H1 (cell line): Measurements from ENCODE around the gene FHAD1. TPM values are rescaled to one million over a fixed set of nuclear protein-coding genes. Genes with fewer than 3 reads are reported as not detected.

Experiments
- CEBPB ChIP-seq: IDR thresholded peaks from 2 replicates; pipeline ENCODE4 v1.6.1; 2012; ENCODE audit warnings: low read depth, low read length
- CTBP2 ChIP-seq: IDR thresholded peaks from 2 replicates; pipeline ENCODE4 v1.7.0; 2011; ENCODE audit warnings: borderline replicate concordance, mild to moderate bottlenecking, moderate library complexity, mixed read lengths, low read length; ENCODE audit not compliant: insufficient read depth, insufficient read length
- MAX ChIP-seq: IDR thresholded peaks from 2 replicates; pipeline ENCODE4 v1.6.1; 2012; ENCODE audit warnings: inconsistent platforms
- POLR2AphosphoS5 ChIP-seq: IDR thresholded peaks from 2 replicates; pipeline ENCODE4 v1.6.1; 2011; ENCODE audit warnings: low read depth, low read length
- SIRT6 ChIP-seq: IDR thresholded peaks from one replicate; pipeline ENCODE4 v1.7.1; 2012; ENCODE audit warnings: low read length, inconsistent platforms
- SIX5 ChIP-seq: IDR thresholded peaks from 2 replicates; pipeline ENCODE4 v1.6.1; 2011; ENCODE audit warnings: mild to moderate bottlenecking, low read depth, low read length
- YY1 ChIP-seq: IDR thresholded peaks from 2 replicates; pipeline ENCODE4 v1.6.1; 2011; ENCODE audit warnings: low read depth, mild to moderate bottlenecking, low read length
- polyA plus RNA-seq, 7 experiments: library from polyadenylated mRNA; depleted of rRNA in 3 of 7; stranded (reverse) in 5 of 7; unstranded in 2 of 7; fragments of >200 nt in 5 of 7; fragments of 200-250 nt in 2 of 7; gene quantifications; 1 replicate in 5 of 7; 2 replicates in 1 of 7; 4 replicates in 1 of 7; pipeline versions ENCODE4 v1.2.1 to v1.2.3, GENCODE V29; 2011 to 2013; ENCODE audit warnings: missing spikeins in 2 of 7, mixed read lengths in 2 of 7
- total RNA-seq: library from RNA; stranded (reverse); fragmentation: NEBNext Ultra II Directional; extraction: Animal tissue kit (Norgen Biotek cat#: 25700); gene quantifications from 2 replicates; pipeline ENCODE4 v1.2.1, GENCODE V29; 2021

The FHAD1 gene
- total and polyA plus RNA-seq, 2 of the 8 experiments (the other 6 are each of a cell fraction or from before 2014, with no cell fraction given), result 0.39 to 0.69 TPM

GRCh38 chr1:15430787-15431570, 184.0 kb downstream of the FHAD1 start (continued):
- TF ChIP-seq POLR2AphosphoS5, result no peak
- no peak for TF ChIP-seq CTBP2
- TF ChIP-seq SIRT6, result no peak
- no peak for TF ChIP-seq YY1
- no peak for TF ChIP-seq SIX5
- no peak for TF ChIP-seq CEBPB
- peak; percentile 40 for TF ChIP-seq MAX
